ENCODE results near the gene MAN1C1.

The MAN1C1 gene

GRCh38 chr1:25740071-25740470 is 123.5 kb downstream of the MAN1C1 start:
- no peak for DNase-seq (ENCODE audit: low spot score)

- no peak for DNase-seq (ENCODE audit: low spot score)
These were observed 125.7 kb downstream of the MAN1C1 start for GRCh38 chr1:25742316-25742715.

- DNase-seq (ENCODE audit: low spot score), result no peak
These were observed 126.9 kb downstream of the MAN1C1 start for GRCh38 chr1:25743164-25744139.

GRCh38 chr1:25744140-25744581 is 127.6 kb downstream of the MAN1C1 start:
- no peak for DNase-seq (ENCODE audit: low spot score)

- no peak for DNase-seq (ENCODE audit: low spot score)
These were observed 128.2 kb downstream of the MAN1C1 start for GRCh38 chr1:25744636-25745425.

- DNase-seq (ENCODE audit: low spot score), result no peak
These were observed 129.9 kb downstream of the MAN1C1 start for GRCh38 chr1:25746299-25747045.

GRCh38 chr1:25747046-25747719 is 130.6 kb downstream of the MAN1C1 start:
- DNase-seq (ENCODE audit: low spot score), result no peak

GRCh38 chr1:25748531-25749205 is 132.1 kb downstream of the MAN1C1 start:
- no peak for DNase-seq (ENCODE audit: low spot score)

GRCh38 chr1:25750923-25751605 is 134.5 kb downstream of the MAN1C1 start:
- DNase-seq (ENCODE audit: low spot score), result no peak

- no peak for DNase-seq (ENCODE audit: low spot score)
These were observed 138.0 kb downstream of the MAN1C1 start for GRCh38 chr1:25754470-25755181.

- no peak for DNase-seq (ENCODE audit: low spot score)
These were observed 139.0 kb downstream of the MAN1C1 start for GRCh38 chr1:25755475-25756125.

- no peak for DNase-seq (ENCODE audit: low spot score)
These were observed 139.6 kb downstream of the MAN1C1 start for GRCh38 chr1:25756215-25756614.

- no peak for DNase-seq (ENCODE audit: low spot score)
These were observed 140.7 kb downstream of the MAN1C1 start for GRCh38 chr1:25757151-25757845.

- DNase-seq (ENCODE audit: low spot score), result no peak
These were observed 141.2 kb downstream of the MAN1C1 start for GRCh38 chr1:25757846-25758185.

- DNase-seq (ENCODE audit: low spot score), result no peak
These were observed 142.0 kb downstream of the MAN1C1 start for GRCh38 chr1:25758466-25759070.

- no peak for DNase-seq (ENCODE audit: low spot score)
These were observed 143.6 kb downstream of the MAN1C1 start for GRCh38 chr1:25760122-25760719.

- no peak for DNase-seq (ENCODE audit: low spot score)
These were observed 144.3 kb downstream of the MAN1C1 start for GRCh38 chr1:25760871-25761270.

- no peak for DNase-seq (ENCODE audit: low spot score)
These were observed 146.9 kb downstream of the MAN1C1 start for GRCh38 chr1:25763493-25763892.
